ENCODE results near the gene SSNA1.

DNA sequence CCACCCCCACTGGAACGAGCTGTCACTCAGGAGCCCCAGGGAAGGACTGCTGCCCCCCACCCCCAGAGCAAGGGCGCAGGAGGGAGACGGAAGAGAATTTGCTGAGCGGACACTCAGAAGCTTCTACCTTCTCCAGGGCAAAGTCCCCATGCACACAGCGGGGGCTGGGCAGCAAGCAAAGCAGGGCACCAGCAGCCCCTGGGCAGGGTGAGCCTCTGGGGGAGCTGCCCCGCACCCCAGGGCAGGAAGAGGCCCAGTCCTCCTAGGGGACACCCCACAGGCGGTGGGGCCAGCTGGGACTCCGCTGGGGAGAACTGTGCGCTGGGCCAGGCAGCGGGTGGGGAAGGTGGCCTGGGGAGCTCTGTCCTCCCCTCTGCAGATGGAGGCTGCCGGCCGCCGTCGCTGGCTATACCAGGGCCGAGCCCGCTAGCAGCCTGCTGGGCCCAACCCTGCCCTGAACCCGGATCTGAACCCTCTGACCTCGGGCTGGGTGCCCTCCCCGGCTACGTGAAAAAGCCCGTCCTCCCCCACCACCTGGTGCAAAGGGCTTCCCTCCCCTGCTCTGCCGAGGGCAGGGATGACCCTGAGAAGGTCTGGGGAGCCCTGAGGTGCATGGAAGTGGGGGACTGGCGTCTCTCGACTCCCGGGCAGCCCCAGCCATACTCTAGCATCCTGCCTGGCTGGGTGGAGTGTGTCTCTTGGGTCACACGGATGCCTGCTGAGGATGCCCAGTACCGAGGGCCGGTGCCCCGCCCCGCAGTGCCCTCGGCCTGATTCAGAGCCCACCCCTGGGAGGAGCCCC lies 41.6 kb downstream of the SSNA1 start:
- TF ChIP-seq, protein P1, sequence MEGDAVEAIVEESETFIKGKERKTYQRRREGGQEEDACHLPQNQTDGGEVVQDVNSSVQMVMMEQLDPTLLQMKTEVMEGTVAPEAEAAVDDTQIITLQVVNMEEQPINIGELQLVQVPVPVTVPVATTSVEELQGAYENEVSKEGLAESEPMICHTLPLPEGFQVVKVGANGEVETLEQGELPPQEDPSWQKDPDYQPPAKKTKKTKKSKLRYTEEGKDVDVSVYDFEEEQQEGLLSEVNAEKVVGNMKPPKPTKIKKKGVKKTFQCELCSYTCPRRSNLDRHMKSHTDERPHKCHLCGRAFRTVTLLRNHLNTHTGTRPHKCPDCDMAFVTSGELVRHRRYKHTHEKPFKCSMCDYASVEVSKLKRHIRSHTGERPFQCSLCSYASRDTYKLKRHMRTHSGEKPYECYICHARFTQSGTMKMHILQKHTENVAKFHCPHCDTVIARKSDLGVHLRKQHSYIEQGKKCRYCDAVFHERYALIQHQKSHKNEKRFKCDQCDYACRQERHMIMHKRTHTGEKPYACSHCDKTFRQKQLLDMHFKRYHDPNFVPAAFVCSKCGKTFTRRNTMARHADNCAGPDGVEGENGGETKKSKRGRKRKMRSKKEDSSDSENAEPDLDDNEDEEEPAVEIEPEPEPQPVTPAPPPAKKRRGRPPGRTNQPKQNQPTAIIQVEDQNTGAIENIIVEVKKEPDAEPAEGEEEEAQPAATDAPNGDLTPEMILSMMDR (IDR thresholded peaks at IDR 0.05; ENCODE audit: poor library complexity): no peak
- no peak for TF ChIP-seq EZH2phosphoT487 (IDR thresholded peaks at IDR 0.05; ENCODE audit: low read depth, severe bottlenecking, unreplicated experiment)

All from hepatocyte (in vitro differentiated cells).